SK-N-SH treated with all-trans-retinoic acid at 6 μM for 48 hours (cell line): Measurements from ENCODE around the gene KRT20.

Source experiments
- ARNTL ChIP-seq: fragments of 450-650 bp; formaldehyde crosslinking; IDR thresholded peaks from 2 replicates; pipeline ENCODE4 v1.5.0; 2020; ENCODE audit warnings: low read depth, mild to moderate bottlenecking, moderate library complexity, borderline replicate concordance
- BACH2 ChIP-seq: fragments of 250-450 bp; sonication (Bioruptor Pico); IDR thresholded peaks from 2 replicates; pipeline ENCODE4 v1.9.0; 2021; ENCODE audit warnings: mild to moderate bottlenecking, borderline replicate concordance
- CSDC2 ChIP-seq: fragments of 250-450 bp; sonication (Bioruptor Pico); IDR thresholded peaks from 2 replicates; pipeline ENCODE4 v1.5.0; 2020; ENCODE audit warnings: mild to moderate bottlenecking, moderate library complexity
- ESRRG ChIP-seq: fragments of 250-450 bp; sonication (Bioruptor Pico); IDR thresholded peaks from 2 replicates; pipeline ENCODE4 v1.6.1; 2021; ENCODE audit warnings: mild to moderate bottlenecking
- ISL1 ChIP-seq: fragments of 250-450 bp; sonication (Bioruptor Pico); IDR thresholded peaks from 2 replicates; pipeline ENCODE4 v2.1.2; 2022; ENCODE audit warnings: mild to moderate bottlenecking, moderate library complexity
- PPARA ChIP-seq: fragments of 250-450 bp; sonication (Bioruptor Pico); IDR thresholded peaks from 2 replicates; pipeline ENCODE4 v1.5.0; 2020; ENCODE audit warnings: mild to moderate bottlenecking, borderline replicate concordance
- SNAI2 ChIP-seq: fragments of 250-450 bp; sonication (Bioruptor Pico); IDR thresholded peaks from 2 replicates; pipeline ENCODE4 v1.5.0; 2020; ENCODE audit warnings: mild to moderate bottlenecking, moderate library complexity
- TCF4 ChIP-seq: fragments of 250-450 bp; sonication (Bioruptor Pico); IDR thresholded peaks from 2 replicates; pipeline ENCODE4 v1.8.0; 2021; ENCODE audit warnings: mild to moderate bottlenecking, moderate library complexity, borderline replicate concordance
- TOX ChIP-seq: fragments of 250-450 bp; sonication (Bioruptor Pico); IDR thresholded peaks from 2 replicates; pipeline ENCODE4 v1.8.0; 2021; ENCODE audit warnings: mild to moderate bottlenecking, moderate library complexity, borderline replicate concordance
- ZFP3 ChIP-seq: fragments of 250-450 bp; sonication (Bioruptor Pico); IDR thresholded peaks from 2 replicates; pipeline ENCODE4 v1.5.0; 2020; ENCODE audit warnings: mild to moderate bottlenecking, moderate library complexity
- ZNF565 ChIP-seq: fragments of 450-650 bp; formaldehyde crosslinking; conservative IDR thresholded peaks from 2 replicates; pipeline ENCODE4 v1.5.0; 2020; ENCODE audit warnings: low read depth, mild to moderate bottlenecking, moderate library complexity
- TF ChIP-seq, protein P1 (sequence below): fragments of 250-450 bp; sonication (Bioruptor Pico); IDR thresholded peaks from 2 replicates; pipeline ENCODE4 v1.8.0; 2020; ENCODE audit warnings: mild to moderate bottlenecking, moderate library complexity, borderline replicate concordance
- TF ChIP-seq, protein P2 (sequence below): fragments of 250-450 bp; sonication (Bioruptor Pico); IDR thresholded peaks from 2 replicates; pipeline ENCODE4 v1.5.0; 2020; ENCODE audit warnings: mild to moderate bottlenecking, moderate library complexity

GRCh38 chr17:40841246-40841645, 43.8 kb downstream of the KRT20 start:
- TF ChIP-seq ARNTL (CRISPR knock-in tag) (no peak), CSDC2 (no peak), ZNF565 (CRISPR knock-in tag) (no peak), SNAI2 (no peak), TOX (no peak), BACH2 (CRISPR knock-in tag) (no peak), TCF4 (CRISPR knock-in tag) (no peak), ZFP3 (CRISPR knock-in tag) (no peak), ISL1 (CRISPR knock-in tag) (no peak), ESRRG (CRISPR knock-in tag) (no peak), PPARA (CRISPR knock-in tag) (no peak)
- TF ChIP-seq, protein P1, sequence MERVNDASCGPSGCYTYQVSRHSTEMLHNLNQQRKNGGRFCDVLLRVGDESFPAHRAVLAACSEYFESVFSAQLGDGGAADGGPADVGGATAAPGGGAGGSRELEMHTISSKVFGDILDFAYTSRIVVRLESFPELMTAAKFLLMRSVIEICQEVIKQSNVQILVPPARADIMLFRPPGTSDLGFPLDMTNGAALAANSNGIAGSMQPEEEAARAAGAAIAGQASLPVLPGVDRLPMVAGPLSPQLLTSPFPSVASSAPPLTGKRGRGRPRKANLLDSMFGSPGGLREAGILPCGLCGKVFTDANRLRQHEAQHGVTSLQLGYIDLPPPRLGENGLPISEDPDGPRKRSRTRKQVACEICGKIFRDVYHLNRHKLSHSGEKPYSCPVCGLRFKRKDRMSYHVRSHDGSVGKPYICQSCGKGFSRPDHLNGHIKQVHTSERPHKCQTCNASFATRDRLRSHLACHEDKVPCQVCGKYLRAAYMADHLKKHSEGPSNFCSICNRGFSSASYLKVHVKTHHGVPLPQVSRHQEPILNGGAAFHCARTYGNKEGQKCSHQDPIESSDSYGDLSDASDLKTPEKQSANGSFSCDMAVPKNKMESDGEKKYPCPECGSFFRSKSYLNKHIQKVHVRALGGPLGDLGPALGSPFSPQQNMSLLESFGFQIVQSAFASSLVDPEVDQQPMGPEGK = no peak
- TF ChIP-seq, protein P2, sequence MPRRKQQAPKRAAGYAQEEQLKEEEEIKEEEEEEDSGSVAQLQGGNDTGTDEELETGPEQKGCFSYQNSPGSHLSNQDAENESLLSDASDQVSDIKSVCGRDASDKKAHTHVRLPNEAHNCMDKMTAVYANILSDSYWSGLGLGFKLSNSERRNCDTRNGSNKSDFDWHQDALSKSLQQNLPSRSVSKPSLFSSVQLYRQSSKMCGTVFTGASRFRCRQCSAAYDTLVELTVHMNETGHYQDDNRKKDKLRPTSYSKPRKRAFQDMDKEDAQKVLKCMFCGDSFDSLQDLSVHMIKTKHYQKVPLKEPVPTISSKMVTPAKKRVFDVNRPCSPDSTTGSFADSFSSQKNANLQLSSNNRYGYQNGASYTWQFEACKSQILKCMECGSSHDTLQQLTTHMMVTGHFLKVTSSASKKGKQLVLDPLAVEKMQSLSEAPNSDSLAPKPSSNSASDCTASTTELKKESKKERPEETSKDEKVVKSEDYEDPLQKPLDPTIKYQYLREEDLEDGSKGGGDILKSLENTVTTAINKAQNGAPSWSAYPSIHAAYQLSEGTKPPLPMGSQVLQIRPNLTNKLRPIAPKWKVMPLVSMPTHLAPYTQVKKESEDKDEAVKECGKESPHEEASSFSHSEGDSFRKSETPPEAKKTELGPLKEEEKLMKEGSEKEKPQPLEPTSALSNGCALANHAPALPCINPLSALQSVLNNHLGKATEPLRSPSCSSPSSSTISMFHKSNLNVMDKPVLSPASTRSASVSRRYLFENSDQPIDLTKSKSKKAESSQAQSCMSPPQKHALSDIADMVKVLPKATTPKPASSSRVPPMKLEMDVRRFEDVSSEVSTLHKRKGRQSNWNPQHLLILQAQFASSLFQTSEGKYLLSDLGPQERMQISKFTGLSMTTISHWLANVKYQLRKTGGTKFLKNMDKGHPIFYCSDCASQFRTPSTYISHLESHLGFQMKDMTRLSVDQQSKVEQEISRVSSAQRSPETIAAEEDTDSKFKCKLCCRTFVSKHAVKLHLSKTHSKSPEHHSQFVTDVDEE (CRISPR knock-in tag) = no peak
